Gastroesophageal sphincter (tissue), 3 donors: ENCODE data around the gene SLC5A11.

Experiments used
- POLR2A ChIP-seq, 2 donors: fragments of 450-650 bp; IDR thresholded peaks; one replicate each; pipeline ENCODE4 v1.6.1; 2017; ENCODE audit warnings: antibody characterized with exemption in 2 of 2, mild to moderate bottlenecking in 2 of 2, moderate library complexity in 1 of 2
- TF ChIP-seq, protein P1 (sequence below), 4 experiments: fragments of 200-600 bp in 2 of 4; fragments of 450-650 bp in 2 of 4; sonication (generic) in 1 of 4; IDR thresholded peaks; one replicate each; pipeline ENCODE4 v1.5.1; 2017 to 2019; ENCODE audit warnings: antibody characterized with exemption in 4 of 4, mild to moderate bottlenecking in 2 of 4, moderate library complexity in 2 of 4

DNA sequence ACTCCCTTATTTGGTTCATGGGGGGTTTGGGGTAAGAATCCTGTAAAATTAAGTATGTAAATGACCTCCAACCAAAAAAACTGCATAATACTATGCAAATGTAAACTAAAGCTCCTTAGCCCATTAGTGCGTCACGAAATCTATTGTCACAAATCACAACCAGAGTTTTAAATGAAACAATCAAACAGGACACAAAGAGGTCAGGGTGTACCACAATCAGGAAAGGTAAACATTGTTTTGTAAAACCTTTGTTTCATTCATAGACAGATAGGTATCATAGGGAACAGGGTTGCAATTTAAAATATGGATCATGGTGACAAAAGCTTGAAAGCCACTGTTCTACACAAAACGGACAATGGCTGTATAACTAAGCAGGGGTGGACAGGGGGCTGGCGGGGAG is 108.4 kb downstream of the SLC5A11 start:
- no peak for TF ChIP-seq POLR2A (IDR thresholded peaks at IDR 0.05)
- TF ChIP-seq, protein P1, sequence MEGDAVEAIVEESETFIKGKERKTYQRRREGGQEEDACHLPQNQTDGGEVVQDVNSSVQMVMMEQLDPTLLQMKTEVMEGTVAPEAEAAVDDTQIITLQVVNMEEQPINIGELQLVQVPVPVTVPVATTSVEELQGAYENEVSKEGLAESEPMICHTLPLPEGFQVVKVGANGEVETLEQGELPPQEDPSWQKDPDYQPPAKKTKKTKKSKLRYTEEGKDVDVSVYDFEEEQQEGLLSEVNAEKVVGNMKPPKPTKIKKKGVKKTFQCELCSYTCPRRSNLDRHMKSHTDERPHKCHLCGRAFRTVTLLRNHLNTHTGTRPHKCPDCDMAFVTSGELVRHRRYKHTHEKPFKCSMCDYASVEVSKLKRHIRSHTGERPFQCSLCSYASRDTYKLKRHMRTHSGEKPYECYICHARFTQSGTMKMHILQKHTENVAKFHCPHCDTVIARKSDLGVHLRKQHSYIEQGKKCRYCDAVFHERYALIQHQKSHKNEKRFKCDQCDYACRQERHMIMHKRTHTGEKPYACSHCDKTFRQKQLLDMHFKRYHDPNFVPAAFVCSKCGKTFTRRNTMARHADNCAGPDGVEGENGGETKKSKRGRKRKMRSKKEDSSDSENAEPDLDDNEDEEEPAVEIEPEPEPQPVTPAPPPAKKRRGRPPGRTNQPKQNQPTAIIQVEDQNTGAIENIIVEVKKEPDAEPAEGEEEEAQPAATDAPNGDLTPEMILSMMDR (IDR thresholded peaks at IDR 0.05) = no peak
